Omental fat pad (tissue), 4 donors: ENCODE measurements around the gene WSB1. TPM values are rescaled to one million over a fixed set of nuclear protein-coding genes. Genes with fewer than 3 reads are reported as not detected.
A peak's percentile ranks its signal among the peaks of the same experiment; 100 is the strongest.
"Not testable (repeated sequence)": the region's sequence is repeated elsewhere in the genome, so short reads cannot be mapped to it uniquely, and the experiment has no call there.

Experiments used
- ATAC-seq: fragments of 150-250 bp; one replicate; pipeline ENCODE4 v1.9.1; 2016; ENCODE audit warnings: mild to moderate bottlenecking, moderate library complexity; ENCODE audit not compliant: low FRiP score
- DNase-seq: peaks from one replicate; pipeline ENCODE4 v3.0.0-alpha.2; 2019; ENCODE audit warnings: low spot score
- CTCF ChIP-seq, 3 donors: fragments of 450-650 bp; IDR thresholded peaks; one replicate each; pipeline ENCODE4 v1.5.1; 2016 to 2017; ENCODE audit warnings: antibody characterized with exemption in 3 of 3, mild to moderate bottlenecking in 3 of 3, moderate library complexity in 2 of 3
- total RNA-seq, 4 donors: library from RNA; depleted of rRNA; stranded (reverse); fragments of >200 nt; gene quantifications; one replicate each; pipeline ENCODE4 v1.1.0, GENCODE V29; 2016

WSB1 gene
- total RNA-seq, result 100 to 1,000 TPM; 136 to 217 (median 175) TPM

GRCh38 chr17:27293898-27294688 lies at the start of gene WSB1:
Gene WSB1, plus strand, starts transcription at chr17:27294114. Its CDS starts 282 bp downstream, at chr17:27294396.
- DNase-seq (peak; percentile 85), ATAC-seq (peak; percentile 93)
- TF ChIP-seq CTCF (IDR thresholded peaks at IDR 0.05), result no peak

- TF ChIP-seq CTCF (IDR thresholded peaks at IDR 0.05), result no peak
- DNase-seq, result peak; percentile 30
- ATAC-seq, result peak; percentile 92
These were observed 49.3 kb upstream of the WSB1 start for GRCh38 chr17:27244491-27245223.

GRCh38 chr17:27245230-27245696 lies 48.7 kb upstream of the WSB1 start:
- DNase-seq (peak; percentile 48), ATAC-seq (peak; percentile 89)
- TF ChIP-seq CTCF (IDR thresholded peaks at IDR 0.05), result peak in 1 of 3 donors; percentile 22

GRCh38 chr17:27246537-27246936 lies 47.4 kb upstream of the WSB1 start:
- DNase-seq (no peak), ATAC-seq (no peak)
- TF ChIP-seq CTCF (IDR thresholded peaks at IDR 0.05), result no peak

GRCh38 chr17:27247071-27247957 lies 46.6 kb upstream of the WSB1 start:
- ATAC-seq (no peak), DNase-seq (no peak)
- TF ChIP-seq CTCF (IDR thresholded peaks at IDR 0.05), result no peak

- ATAC-seq, result no peak
- TF ChIP-seq CTCF (IDR thresholded peaks at IDR 0.05), result no peak
- DNase-seq, result no peak
These were observed 46.0 kb upstream of the WSB1 start for GRCh38 chr17:27247958-27248342.

- ATAC-seq, DNase-seq: not testable (repeated sequence)
These were observed 43.1 kb upstream of the WSB1 start for GRCh38 chr17:27250791-27251190.

GRCh38 chr17:27254802-27255201 lies 39.1 kb upstream of the WSB1 start:
- not testable (repeated sequence) for ATAC-seq, DNase-seq
